GM19438 (cell line): ENCODE measurements around the gene PFN3.

ENCODE experiments used
- ATAC-seq: cut with Tn5 transposase; IDR thresholded peaks from one replicate; pipeline ENCODE4 v1.9.1; 2021; ENCODE audit warnings: low read depth; ENCODE audit not compliant: unreplicated experiment

Gene PFN3

GRCh38 chr5:177399997-177400868 lies at the start of gene PFN3:
Gene PFN3, minus strand, starts transcription at chr5:177400661. Its CDS starts 85 bp downstream, at chr5:177400576.
- ATAC-seq = no peak

- ATAC-seq = no peak
Observed at GRCh38 chr5:177449140-177450061, 48.9 kb upstream of the PFN3 start.

- no peak for ATAC-seq
Observed at GRCh38 chr5:177448244-177448950, 47.9 kb upstream of the PFN3 start.

- ATAC-seq = no peak
Observed at GRCh38 chr5:177447611-177448243, 47.3 kb upstream of the PFN3 start.

- ATAC-seq = peak; percentile 29
Observed at GRCh38 chr5:177447066-177447610, 46.7 kb upstream of the PFN3 start.

DNA sequence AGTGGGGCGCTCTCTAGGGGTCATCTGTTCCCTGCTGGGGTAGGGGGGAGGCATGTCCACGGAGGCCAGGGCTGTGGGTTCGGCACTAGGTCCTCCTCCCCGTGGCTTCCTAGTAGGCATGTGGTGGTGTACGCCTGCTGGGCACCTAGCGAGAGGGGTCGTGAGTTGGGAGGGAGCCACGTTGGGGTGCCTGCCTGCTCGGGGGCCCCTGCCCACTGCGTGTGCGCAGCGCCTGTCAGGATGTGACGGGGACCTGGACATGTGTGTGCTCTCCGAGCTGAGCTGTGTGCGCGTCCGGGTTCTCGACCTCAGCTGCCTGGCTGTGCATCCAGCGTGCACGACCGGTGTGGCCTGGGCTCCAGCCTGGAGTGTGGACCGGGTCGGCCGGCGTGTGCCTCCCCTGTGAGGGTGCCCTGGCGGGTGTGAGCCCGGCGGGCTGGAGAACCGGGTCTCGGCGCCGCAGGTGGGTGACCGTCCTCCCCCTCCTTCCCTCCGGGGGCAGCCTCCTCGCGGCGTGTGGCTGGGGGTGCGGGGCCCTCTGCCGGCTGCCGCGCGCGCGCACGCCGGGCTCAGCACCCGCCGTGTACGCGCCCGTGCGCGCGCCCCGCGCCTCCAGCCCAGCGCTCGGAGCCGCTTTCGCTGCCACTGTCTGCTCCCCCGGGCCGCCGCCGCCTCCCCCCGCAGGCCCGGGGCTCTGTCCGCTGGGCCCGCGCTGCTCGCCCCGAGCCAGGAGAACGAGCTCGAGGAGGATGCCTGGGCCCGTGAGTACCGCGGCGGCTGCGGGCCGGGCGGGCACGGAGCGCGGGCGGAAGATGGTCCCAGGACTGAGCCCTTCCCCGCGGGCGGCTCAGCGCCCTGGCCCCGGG lies 46.0 kb upstream of the PFN3 start, which contains the start of gene PRR7:
TSS of gene PRR7 (plus strand) at position 615 of the 866 bp plus-strand sequence. CDS start 8,254 bp downstream, outside the sequence.
- ATAC-seq = peak; percentile 49

DNA sequence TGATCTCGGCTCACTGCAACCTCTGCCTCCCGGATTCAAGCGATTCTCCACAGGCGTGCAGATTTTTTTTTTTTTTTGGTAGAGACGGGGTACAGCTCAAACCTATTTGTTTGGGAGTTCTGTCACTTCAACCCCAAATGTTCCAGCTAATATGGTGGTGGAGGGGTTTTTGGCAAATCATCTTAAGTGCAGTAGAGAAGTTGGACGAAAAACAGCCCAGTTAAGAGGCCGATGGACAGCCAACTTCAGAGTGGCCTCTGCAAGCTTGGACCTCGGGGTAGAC lies 45.4 kb upstream of the PFN3 start:
- ATAC-seq = no peak

DNA sequence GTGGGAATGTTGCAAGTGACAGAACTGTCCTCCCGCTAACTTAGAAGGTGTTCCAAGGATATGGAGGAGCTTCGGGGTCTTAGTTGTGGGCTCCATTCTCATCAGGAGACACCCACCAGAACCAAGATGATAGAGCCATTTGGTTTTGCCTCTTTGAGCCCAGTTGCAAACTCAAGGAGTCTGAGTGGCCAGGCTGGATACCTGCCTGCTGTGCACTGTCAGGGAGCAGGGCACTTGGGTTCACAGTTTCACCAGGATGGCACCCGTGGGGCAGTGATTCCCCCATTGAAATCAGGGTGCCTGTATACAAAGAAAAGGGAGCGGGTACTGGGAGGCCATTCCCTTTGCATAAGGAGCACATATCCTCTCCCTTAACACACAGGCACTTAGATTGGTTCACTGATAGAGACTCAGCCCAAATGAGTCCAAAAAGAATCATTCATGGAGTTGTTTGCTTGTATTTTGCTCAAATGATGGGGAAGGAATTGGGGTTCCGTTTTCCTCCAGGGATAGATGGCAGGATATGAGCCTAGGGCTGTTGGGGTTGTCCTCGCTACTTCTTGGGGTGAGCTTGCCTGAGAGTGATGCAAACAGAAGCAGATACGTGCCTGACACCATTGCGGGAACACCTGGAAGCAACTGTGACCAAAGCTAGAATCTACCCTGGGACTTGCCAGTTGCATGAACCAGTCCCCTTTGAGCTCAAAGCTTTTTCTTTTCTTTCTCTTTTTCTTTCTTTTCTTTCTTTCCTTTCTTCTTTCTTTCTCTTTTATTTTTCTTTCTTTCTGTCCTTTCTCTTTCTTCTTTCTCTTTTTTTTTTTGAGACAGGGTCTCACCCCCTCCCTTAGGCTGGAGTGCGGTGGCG lies 44.8 kb upstream of the PFN3 start:
- ATAC-seq = no peak

- ATAC-seq = no peak
Observed at GRCh38 chr5:177444106-177445051, 43.9 kb upstream of the PFN3 start.

DNA sequence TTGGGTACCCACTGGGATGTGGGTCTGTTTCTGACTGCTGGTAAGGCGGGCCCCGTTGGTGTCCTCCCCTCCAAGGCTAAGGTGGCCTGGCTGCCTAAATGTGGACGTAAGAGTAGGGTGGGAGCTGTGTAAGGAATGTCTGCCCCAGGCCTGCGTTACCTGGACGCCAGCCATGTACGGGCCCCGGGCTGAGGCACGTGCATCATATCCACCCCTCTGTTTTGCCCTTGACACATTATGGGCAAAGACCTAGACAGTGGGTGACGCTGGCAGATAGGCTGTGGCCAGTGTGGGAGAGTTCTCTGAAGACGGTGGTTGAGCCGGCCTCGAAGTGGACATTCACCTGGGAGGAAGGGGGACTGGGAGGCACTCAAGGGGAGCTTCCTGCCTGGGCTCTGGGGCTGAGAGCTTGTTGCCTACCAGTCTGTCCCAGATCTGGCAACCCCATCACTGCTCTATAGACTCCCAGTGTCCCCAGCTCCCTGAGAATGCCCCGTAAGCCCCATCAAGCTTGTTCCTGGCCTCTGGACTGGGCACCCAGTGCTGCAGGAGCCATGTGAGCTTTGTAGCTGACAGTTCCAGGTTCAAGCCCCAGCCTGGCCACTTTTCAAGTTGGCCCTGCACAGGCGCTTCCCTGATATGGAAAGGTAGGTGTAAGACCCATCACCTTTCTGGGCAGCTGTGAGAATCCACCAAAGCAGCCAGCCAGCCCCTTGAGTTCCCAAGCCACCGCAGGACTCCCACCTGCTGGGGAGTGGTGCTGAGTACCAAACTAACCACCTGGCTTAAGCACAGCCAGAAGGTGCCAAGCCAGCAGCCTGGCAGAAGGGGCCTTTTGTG lies 42.9 kb upstream of the PFN3 start:
- ATAC-seq = no peak

GRCh38 chr5:177442066-177442826 lies 41.8 kb upstream of the PFN3 start:
- no peak for ATAC-seq

DNA sequence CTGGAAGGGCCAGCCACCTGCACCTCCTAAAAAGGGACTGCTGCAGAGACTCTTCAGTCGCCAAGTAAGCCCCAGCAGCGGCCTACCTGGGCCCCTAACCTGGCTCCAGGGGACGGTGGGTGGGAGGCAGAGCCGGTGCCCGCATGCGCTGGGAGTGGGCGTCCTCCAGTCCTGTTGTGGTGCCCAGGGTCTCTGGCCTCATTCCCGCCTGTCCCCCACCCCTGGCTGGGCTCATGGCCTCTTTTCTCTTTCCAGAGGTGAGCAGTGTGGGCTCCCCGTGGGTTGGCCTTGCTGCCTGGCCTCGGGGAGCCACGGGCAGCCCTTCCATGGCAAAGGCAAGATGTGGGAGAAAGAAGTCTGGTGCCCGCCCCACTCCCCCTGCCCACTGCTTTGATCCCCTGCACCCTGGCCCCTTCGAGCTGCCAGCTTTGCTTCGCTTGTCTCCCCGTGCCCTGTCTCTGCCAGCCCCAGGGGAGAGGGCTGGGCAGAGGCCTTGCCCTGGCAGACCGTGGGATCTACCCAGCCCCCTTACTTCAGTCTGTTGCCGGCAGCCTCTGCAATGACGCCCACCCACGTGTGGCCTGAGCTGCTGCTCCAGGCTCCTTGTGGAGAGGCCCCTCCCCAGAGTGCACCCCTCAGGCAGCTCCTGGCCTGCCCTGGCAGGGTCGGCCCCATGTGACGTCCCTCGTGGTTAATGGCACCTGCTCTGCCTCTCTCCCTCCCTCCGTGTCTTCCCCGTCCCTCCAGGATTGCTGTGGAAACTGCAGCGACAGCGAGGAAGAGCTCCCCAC lies 40.7 kb upstream of the PFN3 start:
- no peak for ATAC-seq

- ATAC-seq = no peak
Observed at GRCh38 chr5:177440211-177440989, 39.9 kb upstream of the PFN3 start.

DNA sequence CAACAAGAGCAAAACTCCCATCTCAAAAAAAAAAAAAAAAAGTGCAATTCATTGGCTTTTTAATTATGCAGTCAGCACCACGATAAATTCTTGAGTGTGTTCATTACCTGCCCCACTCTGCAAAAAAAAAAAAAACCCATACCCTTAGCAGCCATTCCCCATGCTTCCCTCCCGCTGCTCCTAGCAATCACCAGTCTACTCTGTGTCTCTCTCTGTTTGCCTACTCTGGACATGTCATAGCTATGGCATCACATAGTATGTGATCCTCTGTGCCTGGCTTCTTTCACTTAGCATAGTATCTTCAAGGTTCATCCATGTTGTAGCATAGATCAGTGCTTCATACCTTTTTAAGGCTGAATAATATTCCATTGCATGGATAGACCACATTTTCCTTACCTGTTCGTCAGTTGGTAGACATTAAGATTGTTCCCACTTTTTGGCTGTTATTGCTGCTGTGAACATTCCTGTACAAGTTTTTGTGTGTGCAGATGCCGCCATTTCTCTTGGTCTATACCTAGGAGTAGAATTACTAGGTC lies 39.1 kb upstream of the PFN3 start:
- no peak for ATAC-seq
